ENCODE measurements around the gene CDKL5.
A peak's percentile ranks its signal among the peaks of the same experiment; 100 is the strongest.

CDKL5 gene

DNA sequence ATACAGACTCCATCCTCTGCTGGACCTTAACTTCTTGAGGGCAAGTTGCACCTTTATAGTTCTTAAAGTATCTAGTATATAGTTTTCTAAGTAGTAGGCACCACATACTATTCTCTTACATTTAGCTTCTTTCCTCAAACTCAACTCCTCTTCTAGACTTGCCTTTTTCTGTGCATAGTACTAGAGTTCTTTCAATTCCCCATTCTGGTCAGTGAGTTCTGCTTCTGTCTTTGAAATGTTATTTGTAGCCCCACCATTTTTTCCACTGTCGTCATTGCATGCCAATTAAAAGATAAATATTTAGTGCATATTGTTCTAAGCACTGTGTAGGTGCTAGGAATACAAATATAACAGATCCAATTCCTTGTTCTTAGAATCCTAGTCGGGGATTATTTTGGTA, 31.6 kb downstream of the CDKL5 start:
- DNase-seq (ENCODE audit: low spot score) = no peak

GRCh38 chrX:18461431-18461830, 36.0 kb downstream of the CDKL5 start:
- peak; percentile 25 for DNase-seq (ENCODE audit: low spot score)

- no peak for DNase-seq (ENCODE audit: low spot score)
These were observed 39.1 kb downstream of the CDKL5 start for GRCh38 chrX:18464499-18464898.

- DNase-seq (ENCODE audit: low spot score) = no peak
These were observed 39.6 kb downstream of the CDKL5 start for GRCh38 chrX:18465051-18465450.

DNA sequence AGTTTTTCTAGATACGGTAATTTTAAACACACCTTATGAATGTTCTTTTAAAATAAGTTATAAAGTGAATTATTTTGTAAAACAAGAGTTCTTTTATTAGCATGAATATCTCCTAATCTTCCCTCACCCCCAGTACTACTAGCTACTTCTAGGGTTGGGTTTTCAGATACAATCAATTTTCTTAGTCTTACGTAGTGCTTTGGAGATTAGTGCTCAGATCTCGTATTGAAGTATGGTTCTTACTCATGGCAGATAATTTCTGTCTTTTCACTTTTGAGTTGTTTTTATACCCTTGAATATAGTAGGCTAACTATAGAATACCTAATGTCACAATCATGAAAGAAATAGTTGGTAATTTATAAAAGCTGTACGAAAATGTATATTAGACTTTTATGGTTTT, 43.2 kb downstream of the CDKL5 start:
- DNase-seq (ENCODE audit: low spot score) = no peak

GRCh38 chrX:18471296-18471695, 45.9 kb downstream of the CDKL5 start:
- no peak for DNase-seq (ENCODE audit: low spot score)

DNA sequence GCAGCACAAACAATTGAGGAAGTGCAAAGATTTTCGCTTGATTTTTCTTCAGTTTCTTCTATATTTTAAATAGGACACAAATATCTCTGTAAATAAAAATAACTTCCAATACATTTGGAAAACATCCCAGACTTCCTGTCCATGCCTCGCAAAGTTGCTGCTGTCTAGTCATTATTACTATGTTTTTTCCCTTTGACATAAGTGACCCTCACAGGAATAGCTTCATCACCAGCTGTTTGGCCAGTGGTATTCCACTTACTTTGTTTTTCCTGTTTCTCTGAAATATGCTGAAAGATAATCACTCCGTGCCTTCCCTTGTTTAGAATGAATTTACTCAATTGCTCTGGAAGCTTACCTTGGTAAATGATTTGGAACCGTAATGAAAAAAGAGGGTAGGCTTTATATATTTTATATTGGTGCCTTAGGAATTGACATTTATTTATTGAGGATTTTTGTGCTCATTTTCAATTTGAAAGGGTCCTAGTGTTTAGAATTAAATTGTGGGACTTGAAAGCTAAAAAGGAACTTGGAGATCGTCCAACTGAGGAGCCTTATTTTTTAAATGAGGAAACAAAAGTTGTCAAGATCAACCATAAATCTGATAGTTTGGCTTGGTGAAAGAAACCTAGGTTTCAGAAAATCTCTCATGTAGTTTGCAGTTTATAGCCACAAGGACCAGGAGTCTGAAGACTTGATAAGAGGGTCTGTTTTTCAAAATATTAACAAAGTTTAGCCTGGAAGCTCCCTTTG, 65.6 kb downstream of the CDKL5 start:
- no peak for DNase-seq (ENCODE audit: low spot score)

- no peak for DNase-seq (ENCODE audit: low spot score)
These were observed 66.4 kb downstream of the CDKL5 start for GRCh38 chrX:18491587-18492340.

- DNase-seq (ENCODE audit: low spot score) = no peak
These were observed 109.5 kb downstream of the CDKL5 start for GRCh38 chrX:18534949-18535348.

- no peak for DNase-seq (ENCODE audit: low spot score)
These were observed 111.7 kb downstream of the CDKL5 start for GRCh38 chrX:18537068-18537467.

GRCh38 chrX:18537524-18537923, 112.1 kb downstream of the CDKL5 start:
- DNase-seq (ENCODE audit: low spot score) = no peak

- peak; percentile 1 for DNase-seq (ENCODE audit: low spot score)
These were observed 116.7 kb downstream of the CDKL5 start for GRCh38 chrX:18542131-18542530.

DNA sequence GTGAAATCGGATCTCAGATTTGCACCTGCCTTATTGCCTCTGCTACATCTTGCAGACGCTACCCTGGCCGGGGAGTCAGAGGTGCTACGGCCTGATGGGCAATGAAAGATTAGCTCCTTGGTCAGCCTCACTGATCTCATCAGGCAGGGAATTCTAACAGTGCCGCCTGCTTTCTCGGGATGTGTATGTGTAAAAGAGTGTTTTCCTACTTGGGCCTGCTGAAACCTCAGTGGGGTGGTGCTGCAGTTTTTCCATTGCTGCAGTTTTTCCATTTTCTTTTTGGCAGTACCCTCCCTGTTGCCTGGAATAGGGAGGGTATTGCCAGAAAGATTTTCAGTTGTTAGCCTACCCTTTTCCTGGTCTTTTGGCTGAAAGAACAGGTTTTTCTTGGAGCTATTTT, 117.5 kb downstream of the CDKL5 start:
- no peak for DNase-seq (ENCODE audit: low spot score)

GRCh38 chrX:18543738-18544137, 118.3 kb downstream of the CDKL5 start:
- DNase-seq (ENCODE audit: low spot score) = no peak

DNA sequence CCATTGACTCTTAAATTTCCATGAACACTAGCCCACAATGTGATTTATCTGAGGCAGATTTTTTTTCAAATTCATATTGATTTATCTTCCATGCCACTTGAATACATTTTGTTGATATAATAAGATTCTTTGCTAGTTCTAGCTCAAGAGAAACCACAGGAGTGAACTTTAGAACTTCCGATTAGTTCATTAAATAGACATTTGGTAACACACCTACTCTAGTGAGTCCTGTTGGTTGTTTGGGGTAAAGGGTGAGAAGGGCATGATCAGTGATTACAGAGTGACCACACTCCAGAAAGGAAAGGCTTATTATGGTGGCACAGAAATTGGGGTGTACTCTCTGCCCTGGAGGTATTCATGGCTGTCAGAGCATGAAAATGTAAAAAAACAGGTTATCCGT, 120.4 kb downstream of the CDKL5 start:
- DNase-seq (ENCODE audit: low spot score) = no peak

DNA sequence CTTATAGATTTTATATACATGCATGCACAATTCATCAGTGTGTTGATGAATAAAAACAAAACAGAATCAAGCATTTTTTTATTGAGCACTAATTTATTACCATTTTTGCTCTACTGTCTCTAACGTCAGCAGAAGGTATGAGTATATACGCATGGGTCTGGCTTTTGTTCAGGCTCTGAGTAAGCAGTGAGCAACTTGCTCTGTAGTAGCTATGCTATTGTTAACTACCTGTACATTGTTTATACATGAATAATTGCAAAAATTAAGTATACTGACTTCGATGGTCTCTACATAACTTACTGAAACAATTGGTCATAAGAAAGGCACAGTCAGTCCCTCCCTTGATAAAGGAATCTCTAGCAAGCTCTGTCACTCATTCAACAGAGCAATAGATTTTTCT, 123.6 kb downstream of the CDKL5 start:
- DNase-seq (ENCODE audit: low spot score) = no peak

GRCh38 chrX:18549643-18550042, 124.2 kb downstream of the CDKL5 start:
- no peak for DNase-seq (ENCODE audit: low spot score)

GRCh38 chrX:18557879-18558278, 132.5 kb downstream of the CDKL5 start:
- DNase-seq (ENCODE audit: low spot score) = no peak

DNA sequence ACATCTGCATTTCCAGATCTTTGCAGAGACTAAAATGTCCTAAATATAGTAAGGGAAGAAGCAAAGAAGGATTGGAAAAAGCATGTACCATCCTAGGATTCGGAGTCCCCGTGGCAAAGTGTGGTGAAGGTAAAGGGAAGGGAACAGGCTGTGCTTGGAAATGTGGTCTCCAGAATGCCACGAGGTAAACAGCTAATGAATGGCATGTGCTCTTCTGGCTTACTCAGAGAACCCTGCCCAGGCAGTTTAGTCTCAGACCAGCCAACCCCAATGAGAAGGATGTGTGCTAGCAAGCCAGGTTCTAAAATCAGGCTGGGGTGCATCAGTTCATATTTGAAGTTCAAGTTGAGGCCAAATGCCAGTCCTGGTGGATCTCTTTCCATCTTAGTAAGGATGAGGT, 133.4 kb downstream of the CDKL5 start:
- no peak for DNase-seq (ENCODE audit: low spot score)

GRCh38 chrX:18561020-18561419, 135.6 kb downstream of the CDKL5 start:
- DNase-seq (ENCODE audit: low spot score) = no peak

DNA sequence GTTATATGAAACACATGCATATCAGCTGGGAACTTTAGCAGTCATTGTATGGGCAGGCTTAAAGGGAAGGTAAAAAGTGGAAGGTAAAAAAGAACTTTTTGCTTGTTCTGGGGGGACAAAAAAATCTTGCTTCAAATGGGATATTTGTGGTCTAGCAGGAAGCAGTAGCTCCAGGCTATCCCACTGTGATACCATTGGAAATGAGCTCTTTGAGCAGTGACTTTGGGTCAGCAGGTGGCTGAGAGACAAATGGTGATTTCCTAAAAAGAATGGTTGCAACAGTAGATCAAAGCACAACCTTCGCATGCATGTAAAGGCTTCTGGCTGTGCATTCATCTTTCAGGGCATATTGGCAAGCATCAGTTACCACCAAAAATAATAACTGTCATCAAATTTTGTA, 140.3 kb downstream of the CDKL5 start:
- DNase-seq (ENCODE audit: low spot score) = no peak

- DNase-seq (ENCODE audit: low spot score) = no peak
These were observed 141.3 kb downstream of the CDKL5 start for GRCh38 chrX:18566748-18567147.

DNA sequence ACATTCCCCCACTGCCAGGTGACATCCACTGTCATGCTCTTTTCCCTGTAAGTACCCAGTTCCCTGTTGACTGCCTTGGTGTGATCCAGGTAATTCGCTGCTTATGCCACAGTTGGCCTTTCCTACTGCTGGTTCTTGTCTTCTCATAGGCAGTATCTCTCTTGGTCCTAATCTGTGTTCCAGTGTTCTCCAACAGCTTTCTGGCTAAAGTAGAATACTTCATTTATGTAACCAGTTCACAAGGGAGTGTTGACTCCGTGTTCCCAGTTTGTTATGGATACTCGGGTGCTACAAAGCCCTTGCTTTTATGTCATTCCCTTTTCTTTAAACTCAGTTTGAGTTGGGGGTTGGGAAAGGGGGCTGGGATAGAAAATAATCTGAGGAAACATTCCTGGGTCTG, 148.1 kb downstream of the CDKL5 start:
- DNase-seq (ENCODE audit: low spot score) = no peak

DNA sequence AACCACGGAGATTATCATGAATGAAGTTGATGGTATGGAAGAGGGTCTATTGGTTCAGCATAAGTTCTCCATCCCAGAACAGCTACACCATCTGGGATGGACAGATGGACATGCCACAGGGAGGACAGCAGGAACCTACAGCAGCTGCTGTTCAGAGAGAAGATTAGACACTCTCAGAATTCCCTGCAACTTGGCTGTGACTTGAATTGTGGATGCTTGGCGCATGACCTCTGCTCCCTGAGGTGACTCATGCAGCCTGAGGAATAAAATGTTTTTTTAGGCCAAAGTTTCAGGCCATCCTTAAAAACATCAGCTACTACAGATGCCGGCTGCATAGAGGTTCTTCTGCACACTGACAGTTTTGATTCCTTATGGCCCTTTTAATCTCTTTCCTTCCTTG, 149.2 kb downstream of the CDKL5 start:
- no peak for DNase-seq (ENCODE audit: low spot score)
